HG03108 (cell line): Measurements from ENCODE around the gene RFX8.

Experiments
- ATAC-seq: cut with Tn5 transposase; IDR thresholded peaks from one replicate; pipeline ENCODE4 v1.9.1; 2021; ENCODE audit warnings: moderate library complexity; ENCODE audit not compliant: unreplicated experiment

The RFX8 gene

GRCh38 chr2:101383016-101383541 is 91.8 kb downstream of the RFX8 start:
- ATAC-seq: no peak

- ATAC-seq: no peak
Observed at GRCh38 chr2:101382442-101382841, 92.5 kb downstream of the RFX8 start.

- ATAC-seq: no peak
Observed at GRCh38 chr2:101380376-101380775, 94.5 kb downstream of the RFX8 start.

GRCh38 chr2:101379091-101379490 is 95.8 kb downstream of the RFX8 start:
- no peak for ATAC-seq

GRCh38 chr2:101375653-101376052 is 99.3 kb downstream of the RFX8 start:
- ATAC-seq: no peak

GRCh38 chr2:101374821-101375561 is 99.9 kb downstream of the RFX8 start:
- no peak for ATAC-seq

- ATAC-seq: no peak
Observed at GRCh38 chr2:101372792-101373191, 102.1 kb downstream of the RFX8 start.

- ATAC-seq: no peak
Observed at GRCh38 chr2:101371636-101372035, 103.3 kb downstream of the RFX8 start.

GRCh38 chr2:101369100-101369499 is 105.8 kb downstream of the RFX8 start:
- no peak for ATAC-seq

GRCh38 chr2:101368376-101368775 is 106.5 kb downstream of the RFX8 start:
- ATAC-seq: no peak

- no peak for ATAC-seq
Observed at GRCh38 chr2:101367508-101367907, 107.4 kb downstream of the RFX8 start.

GRCh38 chr2:101364878-101365277 is 110.0 kb downstream of the RFX8 start:
- ATAC-seq: no peak

GRCh38 chr2:101362777-101363176 is 112.1 kb downstream of the RFX8 start:
- ATAC-seq: no peak

GRCh38 chr2:101362316-101362715 is 112.6 kb downstream of the RFX8 start:
- no peak for ATAC-seq

GRCh38 chr2:101361522-101361921 is 113.4 kb downstream of the RFX8 start:
- ATAC-seq: no peak

GRCh38 chr2:101361121-101361520 is 113.8 kb downstream of the RFX8 start:
- ATAC-seq: no peak

- ATAC-seq: no peak
Observed at GRCh38 chr2:101360232-101360631, 114.7 kb downstream of the RFX8 start.

GRCh38 chr2:101359410-101359954 is 115.4 kb downstream of the RFX8 start:
- ATAC-seq: no peak

GRCh38 chr2:101357376-101357775 is 117.5 kb downstream of the RFX8 start:
- no peak for ATAC-seq

- ATAC-seq: no peak
Observed at GRCh38 chr2:101356521-101356920, 118.4 kb downstream of the RFX8 start.

- no peak for ATAC-seq
Observed at GRCh38 chr2:101356055-101356454, 118.9 kb downstream of the RFX8 start.

GRCh38 chr2:101355401-101356054 is 119.4 kb downstream of the RFX8 start:
- no peak for ATAC-seq
